Ecto neural progenitor cell (in vitro differentiated cells): ENCODE measurements around the gene GPR78.

ENCODE experiments used
- DNase-seq: peaks from one replicate; pipeline ENCODE4 v3.0.0-alpha.2; 2018; ENCODE audit warnings: low spot score

GPR78 gene

DNA sequence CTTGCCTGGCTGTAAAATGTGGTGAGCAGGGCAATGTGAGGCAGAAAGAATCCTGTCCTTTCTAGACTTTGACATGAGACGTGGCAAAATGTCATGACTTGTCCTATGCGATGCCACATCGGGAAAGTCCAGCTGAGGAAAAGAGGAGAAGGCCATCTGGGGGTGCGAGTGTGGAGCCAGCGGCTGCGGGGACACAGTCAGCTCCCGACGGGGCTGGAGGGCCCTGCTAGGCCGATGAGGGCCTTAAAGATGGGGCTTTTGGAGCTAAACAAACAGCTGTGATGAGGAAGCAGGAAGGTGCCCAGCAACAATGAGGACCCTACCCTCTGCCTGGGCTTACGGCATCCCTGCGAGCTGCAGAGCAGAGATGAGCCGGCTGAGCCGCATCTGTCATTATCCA, 20.1 kb downstream of the GPR78 start:
- DNase-seq, result no peak

DNA sequence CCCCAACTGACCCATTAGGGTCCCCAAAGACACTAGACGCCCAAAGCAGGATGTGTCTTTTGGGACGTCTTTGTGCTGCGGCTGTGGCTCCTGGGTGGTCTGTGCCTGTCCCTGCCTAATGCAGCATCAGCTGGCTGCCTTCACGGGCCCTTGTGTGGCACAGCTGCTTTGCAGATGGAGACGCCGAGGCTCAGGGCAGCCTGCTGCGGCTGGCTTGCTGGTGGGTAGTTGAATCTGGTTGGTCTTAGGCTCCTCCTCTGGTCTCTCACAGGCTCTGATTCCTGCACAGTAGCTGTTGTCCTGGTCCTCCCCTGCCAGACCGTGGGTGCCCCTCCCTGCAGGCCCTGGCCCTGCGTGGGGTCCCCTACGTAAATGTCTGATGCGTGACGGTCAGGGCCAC, 20.5 kb downstream of the GPR78 start:
- DNase-seq, result no peak

DNA sequence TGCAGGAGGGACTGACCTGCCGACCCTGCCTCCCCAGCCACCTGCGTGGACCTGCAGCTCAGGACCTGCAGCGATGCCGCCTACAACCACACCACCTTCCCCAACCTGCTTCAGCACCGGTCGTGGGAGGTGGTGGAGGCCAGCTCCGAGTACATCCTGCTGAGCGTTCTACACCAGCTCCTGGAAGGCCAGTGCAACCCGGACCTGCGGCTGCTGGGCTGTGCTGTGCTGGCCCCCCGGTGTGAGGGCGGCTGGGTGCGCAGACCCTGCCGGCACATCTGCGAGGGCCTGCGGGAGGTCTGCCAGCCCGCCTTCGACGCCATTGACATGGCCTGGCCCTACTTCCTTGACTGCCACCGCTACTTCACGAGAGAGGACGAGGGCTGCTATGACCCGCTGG, 20.9 kb downstream of the GPR78 start:
- no peak for DNase-seq

DNA sequence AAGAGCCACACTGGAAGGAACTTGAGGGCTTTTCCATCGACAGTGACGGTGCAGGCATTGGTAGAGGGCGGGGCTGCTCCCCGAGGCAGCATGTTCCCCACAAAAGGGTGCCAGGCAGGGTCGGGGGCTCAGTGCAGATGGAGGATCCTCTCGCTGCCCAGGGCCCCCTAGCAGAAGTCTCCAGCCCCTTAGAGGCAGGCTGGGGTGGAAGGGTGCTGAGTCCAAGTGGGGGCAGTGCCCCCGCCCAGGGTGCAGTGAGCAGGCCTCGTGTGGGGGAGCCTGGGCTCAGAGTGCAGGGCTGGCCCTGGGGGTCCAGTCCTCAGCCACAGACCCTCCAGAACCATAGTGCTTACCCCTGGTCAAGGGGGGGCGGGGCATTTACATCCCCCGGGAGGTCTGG, 21.4 kb downstream of the GPR78 start:
- DNase-seq, result no peak

DNA sequence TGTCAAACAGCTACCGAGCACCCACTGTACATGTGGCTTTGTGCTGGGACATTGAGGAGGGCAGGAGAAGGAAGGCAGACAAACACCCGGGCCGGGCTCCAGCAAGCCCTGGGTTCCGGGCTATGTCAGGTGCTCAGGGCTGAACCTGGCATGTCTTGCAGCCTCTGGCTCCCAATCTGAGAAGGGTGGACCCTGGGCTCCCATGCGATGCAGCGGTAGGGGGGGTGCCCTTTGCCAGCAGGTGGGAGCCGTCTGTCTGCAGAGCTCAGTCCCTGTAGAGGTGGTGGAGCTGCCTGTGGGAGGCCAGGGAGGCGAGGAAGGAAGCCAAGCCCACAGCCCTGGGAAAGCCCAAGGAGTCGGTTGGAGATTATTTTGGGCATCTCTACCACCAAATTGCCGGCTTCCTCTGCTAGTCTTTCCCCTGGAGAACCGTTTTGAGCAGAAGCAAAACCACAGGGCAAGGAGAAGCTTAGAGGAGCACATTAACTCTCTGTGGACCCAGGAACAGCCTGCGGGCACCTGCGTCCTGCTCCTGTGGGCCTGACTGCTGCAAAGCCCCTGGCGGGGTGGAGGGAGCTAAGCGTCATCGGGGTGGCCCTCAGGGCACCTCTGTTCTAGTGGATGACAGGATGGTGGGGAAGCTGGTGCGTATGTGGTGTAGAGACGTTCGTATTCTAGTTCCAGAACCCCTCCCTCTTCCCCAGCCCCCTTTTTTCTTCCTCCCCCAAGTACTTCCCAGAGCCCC, 22.7 kb downstream of the GPR78 start:
- DNase-seq, result no peak

DNA sequence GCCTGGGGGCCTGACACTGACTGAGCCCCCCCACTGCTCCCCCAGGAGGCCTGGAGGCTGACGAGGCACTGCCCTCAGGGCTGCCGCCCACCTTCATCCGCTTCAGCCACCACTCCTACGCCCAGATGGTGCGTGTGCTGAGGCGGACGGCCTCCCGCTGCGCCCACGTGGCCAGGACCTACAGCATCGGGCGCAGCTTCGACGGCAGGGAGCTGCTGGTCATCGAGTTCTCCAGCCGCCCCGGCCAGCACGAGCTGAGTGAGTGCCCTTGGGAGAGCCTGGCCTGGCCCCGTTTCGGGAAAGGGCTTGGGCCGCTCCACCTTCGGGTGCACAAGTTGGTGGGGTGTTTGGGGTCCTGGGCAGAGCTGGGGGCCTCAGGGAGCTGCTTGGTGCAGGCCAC, 23.7 kb downstream of the GPR78 start:
- no peak for DNase-seq

DNA sequence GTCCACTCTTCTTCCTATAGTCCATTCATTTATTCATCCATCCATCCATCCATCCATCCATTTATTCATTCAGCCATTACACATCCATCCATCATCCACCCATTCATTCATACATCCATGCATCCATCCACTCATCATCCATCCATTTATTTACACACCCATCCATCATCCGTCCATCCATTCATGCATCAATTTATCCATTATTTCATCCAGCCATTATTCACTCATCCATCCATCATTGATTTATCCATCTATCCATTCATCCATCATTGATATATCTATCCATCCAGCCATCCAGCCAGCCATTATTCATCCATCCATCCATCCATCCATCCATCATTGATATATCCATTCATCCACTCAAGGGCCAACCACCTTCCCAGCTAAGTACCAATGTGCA, 25.1 kb downstream of the GPR78 start:
- no peak for DNase-seq

DNA sequence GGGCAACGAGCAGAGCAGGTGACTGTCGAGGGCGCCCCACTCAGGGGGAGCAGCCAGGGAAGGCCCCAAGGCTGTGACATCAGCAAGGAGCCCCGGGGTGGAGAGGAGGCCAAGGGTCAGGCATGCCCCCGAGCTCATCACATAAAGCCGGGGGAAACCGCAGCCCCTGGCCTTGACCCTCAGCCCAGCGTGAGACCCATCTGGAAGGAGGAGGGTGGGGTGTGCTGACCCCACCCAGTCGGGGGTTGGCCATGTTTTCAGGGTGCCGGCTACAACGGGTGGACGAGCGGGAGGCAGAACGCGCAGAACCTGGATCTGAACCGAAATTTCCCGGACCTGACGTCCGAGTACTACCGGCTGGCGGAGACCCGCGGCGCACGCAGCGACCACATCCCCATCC, 26.3 kb downstream of the GPR78 start:
- DNase-seq, result no peak

DNA sequence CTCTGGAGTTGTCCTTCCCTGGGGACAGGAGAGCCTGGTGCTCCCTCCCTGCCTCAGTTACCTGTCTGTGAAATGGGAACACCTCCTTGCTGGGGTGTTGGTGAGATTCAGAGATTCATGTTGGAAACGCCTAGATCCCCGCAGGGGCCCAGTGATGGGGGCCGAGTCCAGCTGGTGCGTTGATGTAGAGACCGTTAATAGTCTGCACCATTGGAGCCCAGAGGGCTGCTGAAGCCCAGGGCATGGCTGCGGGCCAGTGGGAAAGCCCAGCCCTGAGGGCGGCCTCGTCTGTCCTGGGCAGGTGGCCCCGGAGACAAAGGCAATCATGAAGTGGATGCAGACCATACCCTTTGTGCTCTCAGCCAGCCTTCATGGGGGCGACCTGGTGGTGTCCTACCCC, 26.8 kb downstream of the GPR78 start:
- DNase-seq, result no peak

DNA sequence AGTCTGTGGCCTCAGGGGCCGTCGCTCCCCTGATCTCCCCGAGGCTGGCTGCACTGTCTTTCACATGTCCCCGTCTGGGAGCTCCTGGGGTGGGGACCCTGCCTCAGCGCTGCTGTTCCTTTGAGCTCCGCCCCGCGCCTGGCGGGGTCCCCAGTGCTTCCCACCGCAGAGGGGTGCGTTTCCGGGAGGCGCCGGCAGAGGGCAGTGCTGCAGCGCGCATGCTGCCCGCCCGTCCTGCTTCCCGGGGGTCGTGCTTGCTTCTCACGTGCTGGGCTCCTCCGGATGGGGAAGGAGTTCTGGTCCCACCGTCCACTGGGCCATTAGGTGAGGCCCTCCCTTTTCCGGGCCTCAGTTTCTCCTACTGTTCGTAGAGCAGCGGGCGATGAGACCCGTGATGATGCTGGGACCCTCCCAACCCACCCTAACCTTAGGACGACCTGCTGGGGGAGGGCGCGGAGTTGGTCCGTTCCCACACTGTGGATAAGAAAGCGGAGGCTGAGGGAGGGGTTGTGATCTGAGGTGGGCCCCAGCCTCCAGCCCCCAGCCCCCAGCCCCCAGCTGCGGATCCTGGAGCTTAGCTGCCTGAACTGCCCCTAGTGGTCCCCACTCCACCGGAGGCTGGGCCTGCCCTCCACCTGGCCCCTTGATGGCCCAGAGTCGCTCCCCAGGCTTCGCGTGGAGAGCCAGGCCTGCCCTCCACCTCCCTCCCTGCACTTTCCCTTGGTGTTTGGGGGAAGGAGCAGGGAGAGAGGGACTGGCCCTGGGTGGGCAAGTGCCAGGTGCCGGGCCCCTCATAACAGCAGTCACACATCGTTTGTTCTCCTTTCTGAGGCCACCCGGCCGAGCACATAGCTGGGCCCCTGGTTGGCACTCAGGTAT, 27.6 kb downstream of the GPR78 start:
- DNase-seq, result peak; percentile 90

DNA sequence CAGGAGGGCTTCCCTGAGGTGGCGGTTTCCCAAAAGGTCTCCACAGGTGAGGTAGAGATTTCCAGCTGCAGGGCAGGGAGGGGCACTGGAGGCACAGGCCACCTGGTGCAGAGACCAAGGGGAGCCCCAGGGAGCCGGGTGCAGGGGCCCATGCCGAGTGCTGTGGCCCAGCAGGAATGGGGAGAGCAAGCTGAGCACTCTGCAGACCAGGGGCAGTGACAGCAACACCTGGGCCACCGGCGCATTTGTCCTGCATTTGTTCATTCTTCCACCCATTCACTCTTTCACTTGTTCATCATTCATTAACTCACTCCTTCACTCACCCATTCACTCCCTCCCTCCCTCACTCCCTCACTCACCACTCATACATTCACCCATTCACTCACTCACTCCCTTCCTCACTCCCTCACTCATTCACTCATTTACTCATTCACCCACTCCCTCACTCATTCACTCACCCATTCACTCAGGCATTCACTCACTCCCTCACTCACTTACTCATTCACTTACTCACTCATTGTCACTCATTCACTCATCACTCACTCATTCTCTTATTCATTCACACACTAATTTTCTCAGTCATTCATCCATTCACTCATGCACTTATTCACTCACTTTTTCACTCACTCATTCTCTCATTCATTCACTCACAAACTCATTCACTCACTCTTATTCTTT, 28.7 kb downstream of the GPR78 start:
- no peak for DNase-seq

DNA sequence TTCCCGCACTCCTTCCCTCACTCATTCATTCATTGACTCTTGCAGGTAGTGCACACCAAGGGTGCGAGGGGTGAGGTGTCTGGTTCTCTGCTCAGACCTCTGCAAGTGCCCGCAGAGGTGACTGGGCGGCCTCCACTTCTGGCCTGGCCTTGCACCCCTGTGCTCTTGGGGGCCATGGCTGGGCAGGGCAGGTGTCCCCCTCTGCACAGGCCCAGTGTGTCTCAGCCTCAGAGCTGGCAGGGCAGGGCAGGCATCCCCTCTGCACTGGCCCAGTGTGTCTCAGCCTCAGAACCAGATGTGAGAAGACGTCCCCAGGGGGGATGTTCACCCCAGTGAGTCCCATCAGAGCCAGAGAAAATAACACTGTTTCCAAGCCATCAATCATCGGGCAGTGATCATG, 29.2 kb downstream of the GPR78 start:
- DNase-seq, result no peak

DNA sequence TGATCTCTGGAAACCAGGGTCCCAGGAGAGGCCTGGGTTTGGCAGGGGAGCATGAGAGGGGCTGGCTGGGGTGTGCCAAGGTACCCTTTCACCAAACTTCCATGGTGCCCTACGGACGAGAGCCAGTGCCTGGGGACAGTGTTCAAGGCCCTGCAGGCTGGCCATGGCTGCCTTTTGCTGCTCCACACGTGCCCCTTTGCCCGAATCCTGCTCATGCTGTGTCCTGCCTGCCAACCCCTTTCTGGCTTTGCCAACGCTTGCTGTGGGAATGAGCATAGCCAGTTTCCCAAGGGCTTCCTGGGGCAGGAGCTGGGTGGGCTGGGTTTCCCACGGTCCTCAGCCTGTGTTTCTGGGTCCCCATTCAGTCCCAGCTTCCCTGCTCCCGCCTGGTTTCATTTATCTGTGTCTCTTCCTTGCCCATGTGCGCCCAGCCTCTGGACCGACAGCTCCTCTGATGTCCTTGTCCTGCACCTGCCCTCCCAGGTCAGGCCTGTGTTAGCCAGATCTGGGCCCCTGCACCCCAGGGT, 29.7 kb downstream of the GPR78 start:
- no peak for DNase-seq

DNA sequence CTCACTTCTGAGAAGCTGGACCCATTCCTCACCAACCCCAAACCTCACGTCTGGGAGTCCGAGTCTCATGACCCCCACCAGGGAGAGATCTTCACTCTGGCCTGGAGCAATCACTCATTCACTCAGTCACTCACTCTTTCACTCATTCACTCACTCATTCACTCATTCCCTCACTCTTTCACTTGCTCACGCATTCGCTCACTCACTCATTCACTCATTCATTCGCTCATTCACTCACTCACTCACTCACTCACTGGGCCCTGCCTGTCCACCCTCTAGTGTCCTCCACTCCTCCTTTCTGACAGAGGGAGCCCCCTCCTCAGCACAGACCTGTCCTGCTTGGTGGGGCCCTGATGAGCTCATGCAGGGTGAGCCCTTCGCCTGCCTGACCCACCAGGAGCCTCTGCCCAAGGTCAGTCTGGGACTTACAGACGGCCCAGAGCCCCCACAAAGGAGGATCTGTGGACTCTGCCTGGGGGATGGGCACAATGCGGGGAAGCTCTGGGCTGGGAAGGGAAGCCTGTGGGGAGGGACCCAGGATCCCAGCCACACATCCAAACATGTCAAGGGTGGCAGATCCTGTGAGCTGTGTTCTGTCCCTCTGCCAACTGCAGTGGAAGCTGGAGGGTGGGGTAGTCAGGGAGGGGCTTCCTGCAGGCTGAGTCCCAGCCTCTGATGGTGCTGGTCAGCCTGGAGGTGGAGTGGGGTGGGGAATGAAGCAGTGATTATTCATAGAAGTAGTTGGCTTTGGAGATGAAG, 30.8 kb downstream of the GPR78 start:
- DNase-seq, result no peak

DNA sequence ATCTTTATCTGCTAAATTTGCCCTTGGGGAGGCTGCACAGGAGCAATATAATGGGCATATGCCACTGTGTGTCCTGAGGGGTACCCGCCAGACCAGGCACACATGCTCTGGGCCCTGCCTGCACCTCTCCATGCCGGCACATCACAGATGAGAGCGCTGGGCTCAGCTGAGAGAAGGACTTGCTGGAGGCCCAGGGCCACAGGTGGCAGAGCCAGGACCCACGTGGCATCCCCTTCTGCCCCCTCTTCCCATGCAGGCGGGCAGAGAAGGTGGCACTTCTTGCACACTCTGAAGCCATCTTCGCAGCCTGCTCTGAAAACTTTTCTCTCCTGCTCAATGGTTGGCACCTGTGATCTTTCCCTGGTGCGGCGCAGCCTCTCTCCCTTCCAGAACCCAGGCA, 32.5 kb downstream of the GPR78 start:
- DNase-seq, result no peak

DNA sequence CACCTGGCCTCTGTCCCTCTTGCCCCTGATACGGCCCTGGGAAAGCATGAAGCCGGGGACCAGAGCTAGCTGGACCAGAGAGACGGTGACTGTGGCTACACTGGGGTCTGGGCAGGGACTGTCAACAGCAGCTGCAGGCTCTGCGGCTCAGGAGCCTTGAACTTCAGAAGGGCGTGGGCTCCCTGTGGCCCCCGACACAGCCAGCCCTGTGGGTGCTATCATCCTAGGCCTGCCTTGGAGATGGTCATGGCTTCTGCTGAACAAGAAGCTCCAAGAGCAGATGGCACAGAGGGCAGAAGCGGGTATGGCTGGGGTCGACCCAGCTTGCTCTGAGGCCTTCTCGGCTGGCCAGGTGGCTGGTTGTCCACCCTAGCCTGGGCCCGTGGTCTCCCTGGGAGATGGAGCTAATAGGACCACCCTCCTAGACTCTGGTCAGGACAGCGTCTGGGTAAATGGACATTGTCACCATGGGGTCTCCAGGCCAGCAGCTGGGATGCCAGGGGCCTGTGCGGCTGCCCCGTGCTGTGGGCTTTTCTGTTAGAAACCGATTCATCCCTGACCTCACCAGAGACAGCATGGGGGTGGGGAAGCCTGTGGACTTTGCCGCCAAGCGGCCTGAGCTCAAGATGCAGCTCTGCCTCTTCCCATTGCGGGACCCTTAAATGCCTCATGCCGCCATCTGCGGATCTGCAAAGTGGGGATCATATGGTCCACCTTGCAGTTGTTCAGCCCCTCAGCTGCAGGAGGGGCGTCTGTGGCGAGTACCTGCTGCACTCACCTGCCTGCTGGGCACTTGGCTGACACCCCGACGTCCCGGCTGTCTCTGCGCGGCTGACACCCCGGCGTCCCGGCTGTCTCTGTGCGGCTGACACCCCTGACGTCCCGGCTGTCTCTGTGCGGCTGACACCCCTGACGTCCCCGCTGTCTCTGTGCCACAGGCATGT, 33.5 kb downstream of the GPR78 start:
- no peak for DNase-seq

DNA sequence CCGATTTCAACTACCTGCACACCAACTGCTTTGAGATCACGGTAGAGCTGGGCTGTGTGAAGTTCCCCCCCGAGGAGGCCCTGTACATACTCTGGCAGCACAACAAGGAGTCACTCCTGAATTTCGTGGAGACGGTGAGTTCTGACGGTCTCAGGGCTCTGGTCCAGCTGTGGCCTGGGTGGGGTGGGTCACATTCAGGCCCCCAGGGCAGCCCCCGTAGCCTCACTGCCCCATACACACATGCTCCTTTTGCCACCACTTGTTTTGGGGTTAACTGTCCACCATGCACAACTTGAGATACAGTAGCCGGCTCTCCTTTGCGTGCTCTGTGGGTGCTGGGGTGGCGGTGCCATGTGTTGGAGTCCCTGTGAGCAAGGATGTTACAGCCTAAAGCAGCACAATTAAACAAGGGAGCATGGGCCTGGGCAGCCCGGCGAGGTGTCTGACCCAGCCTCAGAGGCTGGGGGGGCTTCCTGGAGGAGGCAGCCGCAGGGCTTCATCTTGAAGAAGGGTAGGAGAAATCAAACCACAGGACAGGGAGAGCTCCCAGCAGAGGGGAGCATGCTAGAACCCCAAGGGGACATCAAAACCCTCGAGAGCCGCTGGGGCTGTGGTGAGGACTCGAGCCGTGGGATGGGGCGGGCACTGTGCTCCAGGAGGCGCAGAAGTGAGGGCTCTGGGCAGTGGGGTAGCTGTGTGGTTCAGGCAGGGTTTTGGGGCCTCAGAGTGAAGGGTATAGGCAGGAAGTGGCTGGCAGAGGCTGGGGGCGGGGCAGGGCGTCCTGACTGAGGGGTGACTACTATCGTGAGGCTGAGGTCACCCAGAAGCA, 34.4 kb downstream of the GPR78 start:
- DNase-seq, result no peak

DNA sequence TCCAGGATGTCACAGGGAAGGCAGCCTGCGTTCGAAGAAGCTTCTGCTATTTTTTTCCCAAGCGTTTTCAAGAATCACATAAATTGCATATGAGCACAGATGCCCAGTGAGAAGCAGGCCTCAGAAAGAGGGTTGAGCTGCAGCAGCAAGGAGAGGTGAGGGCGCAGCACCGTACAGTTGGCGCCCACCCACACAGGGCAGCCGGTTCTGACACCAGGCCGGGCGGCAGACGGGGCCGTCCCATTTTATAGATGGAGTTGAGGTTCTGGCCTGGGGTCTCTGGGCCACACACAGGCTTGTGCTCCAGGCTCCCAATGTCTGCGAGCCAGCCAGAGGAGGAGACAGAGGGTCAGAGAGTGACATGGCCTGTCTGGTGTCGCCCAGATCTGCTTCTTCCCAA, 35.2 kb downstream of the GPR78 start:
- no peak for DNase-seq

DNA sequence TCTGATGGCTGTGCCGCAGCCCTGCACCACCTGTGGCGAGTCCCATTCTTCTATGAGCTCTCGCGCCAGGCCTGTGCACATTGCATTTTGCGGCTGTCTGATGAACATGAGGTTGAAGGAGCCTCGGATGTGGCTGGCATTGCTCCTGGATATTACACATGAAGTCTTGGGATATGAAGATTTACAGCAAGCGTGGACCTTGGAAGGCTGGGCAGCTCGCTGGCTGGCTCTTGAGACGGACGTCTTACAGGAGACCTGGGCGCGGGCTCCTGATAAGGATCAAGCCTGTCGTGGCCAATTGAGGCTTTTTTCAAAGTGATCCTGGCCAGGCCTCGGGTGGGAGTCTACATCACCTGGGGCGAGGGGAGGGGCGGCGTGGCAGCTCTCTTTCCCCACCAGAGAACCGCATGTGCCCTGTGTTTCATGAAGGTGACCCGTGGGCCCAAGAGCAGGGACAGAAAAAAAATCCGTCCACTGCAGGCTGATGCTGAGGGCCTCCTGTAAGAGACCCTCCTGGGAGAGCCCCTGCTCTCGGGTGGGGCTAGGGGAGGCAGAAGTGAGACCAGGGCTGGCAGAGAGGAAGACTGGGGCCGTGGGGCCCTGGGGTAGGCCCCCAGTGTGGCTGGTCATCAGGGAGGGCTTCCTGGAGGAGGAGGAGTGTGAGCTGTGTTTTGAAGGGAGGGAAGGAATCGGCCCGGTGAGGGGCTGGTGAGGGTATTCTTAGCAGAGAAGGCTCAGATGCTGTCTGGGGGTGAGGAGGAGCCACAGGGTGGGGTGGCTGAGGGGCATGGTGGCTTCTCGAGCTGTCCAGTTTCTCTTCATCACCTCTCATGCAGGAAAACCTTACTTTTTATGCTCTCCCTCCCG, 36.0 kb downstream of the GPR78 start:
- DNase-seq, result no peak
